Superior temporal gyrus (tissue), 1 donor: ENCODE data around the gene UBE2D1.
A peak's percentile ranks its signal among the peaks of the same experiment; 100 is the strongest.

Source experiments
- DNase-seq: peaks from one replicate; pipeline ENCODE4 v3.0.0-alpha.2; 2016; ENCODE audit errors: extremely low spot score

Gene UBE2D1

DNA sequence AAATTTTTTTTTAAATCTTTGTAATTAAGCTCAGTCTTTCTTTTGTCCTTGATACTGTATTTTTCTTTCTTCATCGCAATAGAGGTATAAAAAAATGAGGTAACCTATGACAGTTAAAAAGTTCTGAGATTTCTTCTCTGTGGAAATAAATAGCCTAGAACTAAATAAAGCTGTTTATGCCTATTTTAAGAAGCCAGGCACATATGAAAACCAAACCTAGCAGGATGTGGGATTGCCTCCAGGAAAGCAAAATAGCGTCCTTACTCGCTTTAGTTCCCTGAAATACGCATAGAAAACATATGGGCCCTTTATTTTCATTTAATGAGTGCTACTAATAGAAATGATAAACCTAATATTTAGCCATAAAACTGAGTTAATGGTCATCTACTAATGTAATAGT lies 6.6 kb downstream of the UBE2D1 start:
- no peak for DNase-seq

DNA sequence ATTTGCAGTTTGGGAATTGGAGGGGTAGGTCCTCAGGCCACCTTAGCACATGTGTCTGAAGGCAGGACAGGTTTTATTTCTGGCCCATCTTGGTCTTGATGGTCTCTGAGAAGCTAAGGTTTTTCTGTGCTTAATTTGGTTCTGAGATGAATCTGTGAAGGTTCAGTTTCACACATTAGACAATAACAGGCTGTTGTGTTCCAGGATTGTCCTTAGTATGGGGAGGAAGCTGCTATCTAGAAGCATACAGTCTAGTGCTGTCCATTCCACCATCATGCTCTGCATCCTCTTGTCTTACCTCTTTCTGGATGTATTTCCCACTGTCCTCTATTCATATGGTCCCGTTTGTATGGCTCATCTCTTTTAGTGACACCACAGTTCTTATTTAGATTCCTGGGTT lies 7.1 kb downstream of the UBE2D1 start:
- DNase-seq: no peak

DNA sequence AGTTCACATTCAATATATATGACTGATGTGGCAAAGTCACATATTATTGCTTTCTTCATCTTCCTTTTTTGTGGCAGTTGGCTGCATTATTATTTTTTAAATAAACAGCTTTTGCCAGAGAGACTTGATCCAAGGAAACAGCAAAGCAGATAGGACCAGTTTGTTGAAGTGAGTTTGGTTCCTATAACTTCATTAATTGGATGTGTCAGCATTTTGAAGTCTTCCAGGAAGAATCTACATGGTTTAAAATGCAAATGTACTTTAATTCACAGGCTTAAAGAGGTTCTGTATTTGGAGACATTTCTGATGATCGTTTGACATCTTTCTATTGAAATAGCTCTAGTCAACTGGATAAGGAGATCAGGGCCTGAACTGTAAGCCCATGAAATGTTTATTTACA lies 13.2 kb downstream of the UBE2D1 start:
- DNase-seq: no peak

DNA sequence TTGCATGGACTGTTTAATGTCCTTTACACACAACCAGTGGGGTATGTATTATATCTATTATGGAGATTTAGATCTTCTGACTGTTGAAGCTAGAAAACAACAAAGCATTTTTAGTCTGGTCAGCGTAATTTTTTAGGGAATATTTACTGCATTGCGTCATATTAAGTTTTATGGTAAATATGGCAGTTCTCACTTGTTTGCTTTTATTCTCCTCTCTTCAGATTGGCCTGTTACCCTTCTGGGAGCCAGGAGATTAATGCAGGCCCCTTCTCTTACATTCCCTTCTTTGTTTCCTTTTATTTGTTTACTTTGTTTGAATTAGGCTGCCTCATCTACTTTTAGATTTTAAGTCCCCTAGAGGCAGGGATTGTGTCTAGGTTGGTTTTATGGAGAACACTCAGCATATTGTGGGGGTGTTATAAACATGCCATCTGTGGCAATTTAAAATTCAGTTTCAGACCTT lies 13.8 kb downstream of the UBE2D1 start:
- DNase-seq: no peak

- DNase-seq: no peak
Measured at GRCh38 chr10:58350023-58350422, 15.2 kb downstream of the UBE2D1 start.

DNA sequence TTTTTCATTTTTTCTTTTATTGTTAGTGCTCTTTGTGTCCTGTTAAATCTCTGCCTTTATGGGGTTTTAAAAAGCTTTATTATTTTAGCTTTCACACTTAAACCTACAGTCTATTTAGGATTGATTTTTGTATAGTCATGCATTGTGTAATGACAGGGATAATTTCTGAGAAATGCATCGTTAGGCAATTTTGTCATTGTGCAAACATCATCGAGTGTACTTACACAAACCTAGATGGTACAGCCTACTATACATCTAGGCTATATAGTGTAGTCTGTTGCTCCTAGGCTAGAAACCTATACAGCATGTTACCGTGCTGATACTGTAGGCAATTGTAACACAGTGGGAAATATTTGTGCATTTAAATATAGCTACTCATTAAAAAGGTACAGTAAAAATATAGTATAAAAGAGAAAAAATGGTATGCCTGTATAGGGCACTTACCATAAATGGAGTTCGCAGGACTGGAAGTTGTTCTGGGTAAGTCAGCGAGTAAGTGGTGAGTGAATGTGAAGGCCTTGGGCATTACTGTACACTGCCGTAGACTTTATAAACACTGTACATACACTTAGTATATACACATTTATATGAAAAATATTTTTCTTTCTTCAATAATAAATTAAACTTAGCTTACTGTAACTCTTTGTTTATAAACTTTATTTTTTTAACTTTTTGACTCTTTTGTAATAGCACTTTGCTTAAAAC lies 16.0 kb downstream of the UBE2D1 start:
- DNase-seq: no peak

DNA sequence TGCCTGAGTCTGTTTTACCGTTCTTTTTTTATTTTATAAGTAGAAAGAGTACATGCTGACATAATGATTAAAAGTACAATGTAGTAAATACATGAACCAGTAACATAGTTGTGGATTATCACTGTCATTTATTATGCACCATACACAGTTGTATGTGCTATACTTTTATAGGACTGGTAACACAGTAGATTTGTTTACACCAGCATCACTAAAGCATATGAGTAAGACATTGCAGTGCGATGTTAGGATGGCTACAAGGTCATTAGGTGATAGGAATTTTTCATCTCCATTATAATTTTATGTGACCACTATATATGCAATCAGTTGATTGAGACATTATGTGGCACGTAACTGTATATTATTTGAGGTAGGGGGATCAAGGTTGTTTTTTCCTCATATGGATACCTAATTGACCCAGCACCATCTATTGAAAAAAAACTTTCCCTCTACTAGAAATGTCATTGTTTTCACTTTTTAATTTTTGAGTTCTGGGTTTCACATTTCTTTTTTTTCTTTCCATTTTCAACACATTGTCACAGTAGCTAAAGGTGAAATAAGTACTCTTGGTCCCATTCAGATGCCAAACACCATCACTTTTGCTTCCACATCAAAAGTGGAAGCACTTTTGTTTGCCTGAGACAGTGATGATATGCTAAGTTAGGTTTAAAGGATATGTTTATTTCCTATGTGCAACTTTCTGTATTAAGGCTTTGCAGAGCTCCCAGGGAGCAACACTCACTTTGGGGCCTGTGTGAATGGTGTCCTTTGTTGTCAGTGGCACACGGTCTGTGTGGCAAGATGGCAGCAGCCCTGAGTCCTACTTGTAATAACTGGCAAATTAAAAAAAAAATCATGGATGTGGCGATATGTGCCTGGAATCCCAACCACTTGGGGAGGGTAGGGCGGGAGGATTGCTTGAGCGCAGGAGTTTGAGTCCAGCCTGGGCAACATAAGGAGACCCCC lies 17.1 kb downstream of the UBE2D1 start:
- peak; percentile 57 for DNase-seq

- DNase-seq: no peak
Measured at GRCh38 chr10:58352956-58353610, 18.3 kb downstream of the UBE2D1 start.

DNA sequence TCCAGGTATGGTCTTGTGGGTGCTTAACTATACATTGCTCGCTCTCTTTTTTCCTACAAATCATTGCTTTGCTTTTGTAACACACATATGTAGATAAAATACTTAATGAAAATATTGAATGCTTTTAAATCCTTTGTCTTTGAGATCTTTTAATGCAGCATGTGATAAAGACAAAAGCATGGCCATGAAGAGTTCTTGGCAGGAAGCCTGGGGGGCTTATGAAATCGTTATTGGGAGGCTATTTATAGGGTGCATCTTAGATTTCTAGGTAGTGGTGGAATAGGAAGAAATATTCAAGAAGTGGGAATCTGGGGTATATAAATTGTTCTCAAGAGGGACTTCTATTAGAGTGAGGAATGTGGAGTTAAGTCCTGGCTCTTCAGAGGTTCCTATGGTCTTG lies 21.9 kb downstream of the UBE2D1 start:
- no peak for DNase-seq

DNA sequence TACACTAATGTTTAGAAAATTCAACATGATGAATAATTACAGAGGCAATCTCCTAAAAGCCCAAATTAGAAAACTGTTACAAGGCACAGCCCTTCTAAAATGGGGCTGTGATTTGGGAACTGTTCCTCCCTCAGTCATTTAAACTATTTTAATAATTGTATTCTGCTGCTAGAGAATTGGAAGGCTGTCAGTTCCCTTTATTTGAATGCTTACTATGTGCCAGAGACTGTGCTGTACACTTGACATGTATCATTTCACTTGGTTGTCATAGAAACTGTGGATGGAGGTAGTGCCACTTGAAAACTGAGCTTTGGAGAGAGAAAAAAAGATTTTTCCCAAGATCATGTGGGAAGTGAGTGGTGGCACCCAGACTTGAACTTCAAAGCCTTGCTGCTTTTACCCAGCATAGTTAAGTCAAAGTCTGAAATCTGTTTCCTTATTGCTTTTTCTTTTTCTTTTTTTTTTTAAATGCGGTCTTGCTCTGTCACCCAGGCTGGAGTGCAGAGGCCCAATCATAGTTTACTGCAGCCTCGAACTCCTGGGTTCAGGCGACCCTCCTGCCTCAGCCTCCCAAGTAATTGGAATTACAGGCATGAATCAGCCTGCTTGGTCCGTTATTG lies 23.6 kb downstream of the UBE2D1 start:
- DNase-seq: no peak

- no peak for DNase-seq
Measured at GRCh38 chr10:58358947-58359346, 24.1 kb downstream of the UBE2D1 start.

DNA sequence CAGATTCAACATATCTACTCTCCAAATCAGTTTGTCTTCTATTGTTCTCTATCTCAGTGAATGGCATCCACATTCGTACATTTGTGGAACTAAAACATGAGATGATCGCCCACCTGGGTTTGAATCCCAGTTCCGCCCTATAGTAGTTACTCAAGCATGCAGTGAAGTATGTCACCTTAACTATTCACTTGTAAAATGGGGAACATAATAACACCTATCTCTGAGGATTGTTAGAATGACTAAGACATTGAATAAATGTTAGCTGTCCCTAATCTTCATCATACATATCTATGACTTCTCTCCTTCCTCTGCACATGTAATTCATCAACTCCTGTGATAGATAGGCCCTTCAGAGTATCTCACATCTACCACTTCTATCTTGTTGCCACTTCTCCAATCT lies 24.7 kb downstream of the UBE2D1 start:
- DNase-seq: no peak

GRCh38 chr10:58360412-58361004 lies 25.7 kb downstream of the UBE2D1 start:
- DNase-seq: no peak

GRCh38 chr10:58361353-58361752 lies 26.5 kb downstream of the UBE2D1 start:
- DNase-seq: no peak

DNA sequence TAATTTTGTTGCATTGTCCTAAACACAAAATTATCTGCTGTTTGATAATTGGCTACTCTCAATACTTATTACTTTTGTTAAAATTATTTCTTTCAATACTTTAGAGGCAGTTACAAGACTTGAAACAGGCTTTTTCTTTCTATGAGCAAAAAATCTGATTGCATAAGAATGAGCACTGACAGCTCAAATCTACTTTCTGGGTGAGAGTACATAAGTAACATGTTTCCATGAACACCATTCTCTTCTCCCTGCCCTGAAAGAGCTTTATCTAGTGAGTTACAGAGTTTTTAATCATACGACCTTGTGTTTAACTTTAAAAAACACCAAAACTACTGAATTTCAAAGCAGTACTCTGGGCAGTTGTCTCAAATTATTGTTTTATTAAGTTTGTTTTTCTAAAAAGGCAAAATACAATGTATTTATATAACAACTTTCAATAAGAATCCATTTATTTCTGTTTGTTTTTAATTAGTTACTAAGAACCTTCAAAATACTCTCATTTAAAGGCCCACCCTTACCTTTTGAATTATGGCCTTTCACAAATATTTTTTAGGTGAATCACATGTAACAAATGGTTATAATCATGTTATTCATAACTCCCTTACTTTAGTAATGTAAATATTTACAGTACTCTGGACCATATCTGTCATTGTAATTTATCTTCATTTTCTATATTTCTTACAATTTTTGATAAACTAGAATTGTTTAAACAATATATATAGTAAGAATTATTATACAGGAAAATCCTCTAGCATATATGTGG lies 27.4 kb downstream of the UBE2D1 start:
- DNase-seq: no peak

- DNase-seq: no peak
Measured at GRCh38 chr10:58367069-58367468, 32.3 kb downstream of the UBE2D1 start.

DNA sequence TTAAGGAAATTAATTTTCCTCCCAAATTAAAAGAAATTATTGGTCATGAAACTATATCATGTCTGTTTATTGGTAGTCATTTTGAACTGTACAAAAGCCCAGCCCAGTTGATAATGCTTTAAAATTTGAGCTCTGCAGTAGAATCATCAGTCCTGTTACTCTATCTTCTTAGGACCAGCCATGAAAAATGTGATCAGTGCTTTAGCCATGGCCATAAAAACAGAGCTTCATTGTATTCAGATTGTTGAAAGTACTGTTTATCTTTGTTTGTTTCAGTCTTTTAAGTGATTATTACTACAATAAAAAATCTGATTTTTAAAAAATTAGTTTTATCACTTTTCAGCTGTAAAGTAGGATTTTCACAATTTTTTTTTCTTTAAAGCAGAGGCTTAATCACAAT lies 36.7 kb downstream of the UBE2D1 start:
- DNase-seq: peak; percentile 51

GRCh38 chr10:58372607-58373441 lies 38.0 kb downstream of the UBE2D1 start:
- no peak for DNase-seq

DNA sequence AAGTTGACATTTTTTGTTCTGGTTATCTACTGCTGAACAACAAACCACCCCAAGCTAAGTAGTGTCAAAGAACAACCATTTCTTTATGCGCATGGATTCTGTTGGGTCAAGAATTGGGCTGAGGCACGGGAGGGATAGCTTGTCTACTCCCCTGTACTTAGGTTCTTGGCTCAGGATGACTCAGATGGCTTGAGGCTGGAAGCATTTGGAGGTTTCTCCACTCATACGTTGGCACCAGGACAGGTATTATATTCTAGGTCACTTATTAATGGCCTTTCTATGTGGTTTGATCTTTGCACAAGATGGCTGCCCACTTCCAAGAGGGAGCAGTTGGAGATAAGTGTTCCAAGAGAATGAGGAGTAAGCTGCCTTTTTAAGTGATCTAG lies 38.6 kb downstream of the UBE2D1 start:
- no peak for DNase-seq

GRCh38 chr10:58382489-58382995 lies 47.7 kb downstream of the UBE2D1 start:
- no peak for DNase-seq
